Psoas muscle (tissue), 8 donors: ENCODE data around the gene OXTR. TPM values are rescaled to one million over a fixed set of nuclear protein-coding genes. Genes with fewer than 3 reads are reported as not detected.

Experiments used
- ATAC-seq, 4 donors: fragments of 200-7000 bp; cut with Tn5 transposase; one replicate each; pipeline ENCODE4 v1.9.1; 2020; ENCODE audit warnings: moderate library complexity in 3 of 4, mild to moderate bottlenecking in 2 of 4
- DNase-seq, 2 donors: peaks; one replicate each; pipeline ENCODE4 v3.0.0-alpha.2; 2020
- H3K27ac ChIP-seq: fragments of 200-600 bp; one replicate; pipeline ENCODE4 v1.8.0; 2022
- H3K27me3 ChIP-seq, 3 donors: fragments of 200-600 bp in 1 of 3; one replicate each; pipeline versions ENCODE4 v1.6.1 to v1.8.0; 2013 to 2022; ENCODE audit warnings: low read length in 2 of 3, mild to moderate bottlenecking in 2 of 3, moderate library complexity in 1 of 3; ENCODE audit not compliant: insufficient read depth in 3 of 3
- H3K36me3 ChIP-seq, 2 donors: fragments of 200-600 bp in 1 of 2; one replicate each; pipeline versions ENCODE4 v1.6.1 to v1.8.0; 2013 to 2022; ENCODE audit warnings: low read depth in 1 of 2, mild to moderate bottlenecking in 1 of 2, moderate library complexity in 1 of 2; ENCODE audit not compliant: insufficient read depth in 1 of 2
- H3K4me1 ChIP-seq: fragments of 200-600 bp; one replicate; pipeline ENCODE4 v1.8.0; 2022
- H3K4me3 ChIP-seq: fragments of 200-600 bp; one replicate; pipeline ENCODE4 v1.8.0; 2022; ENCODE audit warnings: mild to moderate bottlenecking
- H3K9me3 ChIP-seq: fragments of 200-600 bp; one replicate; pipeline ENCODE4 v1.8.0; 2022
- CTCF ChIP-seq: fragments of 200-600 bp; IDR thresholded peaks from one replicate; pipeline ENCODE4 v1.8.0; 2022; ENCODE audit warnings: antibody characterized with exemption
- WGBS, 3 donors: extraction: QIAGEN DNeasy Blood & Tissue Kit; methylation state at CpG; one replicate each; pipeline versions ENCODE4 v1.1.6 to v1.1.7; 2013; 5-methylcytosine and 5-hydroxymethylcytosine counted together
- intact Hi-C, 2 donors: fragments of 100-400 bp; cut with DNase I; formaldehyde crosslinking; loops; one replicate each; pipeline versions ENCODE4 v1.11.0 to v1.14.2; 2022
- polyA plus RNA-seq, 3 donors: library from polyadenylated mRNA; stranded (reverse); fragments of 200-250 nt; gene quantifications; one replicate each; pipeline ENCODE4 v1.2.3, GENCODE V29; 2013
- total RNA-seq, 4 donors: library from RNA; stranded (reverse); fragmentation: NEBNext Ultra II Directional in 2 of 4; extraction: Animal tissue kit (Norgen Biotek cat#: 25700) in 2 of 4; gene quantifications; one replicate each; pipeline versions ENCODE4 v1.2.1 to v1.2.4, GENCODE V29; 2021 to 2023
- donor health status: healthy with polysubstance abuse.
- donor health status: DM: no; HTN: no; CAD: no; lungs with moderate emphysema.
- donor health status: Bipolar disorder and iron deficiency.
- donor health status: healthy.
- donor health status: DM: yes; HTN: yes; CAD: no.
- donor health status: DM: no; HTN: no; CAD: no.
- donor health status: DM: no; HTN: no; CAD: no.
- donor health status: DM: yes; HTN: yes; CAD: no.

OXTR gene
- total and polyA plus RNA-seq, 7 donors = 0.09 to 0.38 (median 0.12) TPM; not detected in 2

- WGBS, 3 donors = 76 to 90% (median 87%) methylated on average over 5 of the region's 5 CpGs
- no peak overlapping the region for H3K27ac ChIP-seq
- H3K9me3 ChIP-seq = no peaks in the 10 kb centered on the region
- ATAC-seq (no peak), DNase-seq (no peak)
- no peak for TF ChIP-seq CTCF
- no peaks in the 10 kb centered on the region for H3K36me3 ChIP-seq
- no peak overlapping the region for H3K4me3 ChIP-seq
- H3K27me3 ChIP-seq = no peaks in the 10 kb centered on the region
- peaks cover 27% of the 10 kb centered on the region for H3K4me1 ChIP-seq
- intact Hi-C loops = loop anchor here in 1 of 2 donors (5.0 kb wide), 1 partner anchor 35 kb away; no protein-coding TSS in a partner anchor
These were observed 7.5 kb downstream of the OXTR start for GRCh38 chr3:8761866-8762265.

- intact Hi-C loops = loop anchor here in 1 of 2 donors (5.0 kb wide), 1 partner anchor 33 kb away; no protein-coding TSS in a partner anchor
- no peaks in the 10 kb centered on the region for H3K36me3 ChIP-seq
- no peak for TF ChIP-seq CTCF
These were observed 8.9 kb downstream of the OXTR start for GRCh38 chr3:8760506-8760905.

DNA sequence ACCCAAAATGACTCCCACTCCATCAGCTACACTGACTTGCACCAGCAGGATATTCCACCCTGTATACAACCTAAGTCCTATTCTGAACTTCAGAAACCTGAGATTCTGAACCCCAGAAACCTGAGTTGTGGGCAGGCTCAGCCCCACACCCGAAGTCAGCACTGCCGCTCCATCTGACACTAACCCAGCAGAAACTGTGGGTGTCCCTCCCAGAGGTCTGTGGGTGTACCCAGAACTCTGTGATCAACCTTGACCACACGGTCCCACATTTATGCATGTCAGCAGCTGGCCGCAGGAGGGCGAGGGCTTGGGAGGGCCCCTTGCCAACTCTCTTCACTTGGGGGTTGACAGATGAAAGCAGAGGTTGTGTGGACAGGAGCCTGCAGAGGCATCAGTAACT, 9.3 kb downstream of the OXTR start:
- no peak overlapping the region for H3K4me3 ChIP-seq
- ATAC-seq (no peak), DNase-seq (no peak)
- no peaks in the 10 kb centered on the region for H3K27me3 ChIP-seq
- no peak overlapping the region for H3K27ac ChIP-seq
- TF ChIP-seq CTCF = no peak
- H3K4me1 ChIP-seq = peaks cover 30% of the 10 kb centered on the region
- 60 to 84% (median 61%) methylated on average over 5 of the region's 5 CpGs for WGBS, 3 donors
- no peaks in the 10 kb centered on the region for H3K36me3 ChIP-seq
- H3K9me3 ChIP-seq = no peaks in the 10 kb centered on the region
- intact Hi-C loops = loop anchor here in 1 of 2 donors (5.0 kb wide), 1 partner anchor 33 kb away; no protein-coding TSS in a partner anchor

More at GRCh38 chr3:8760506-8760905, 8.9 kb downstream of the OXTR start:
- no peak overlapping the region for H3K27ac ChIP-seq
- no peaks in the 10 kb centered on the region for H3K9me3 ChIP-seq
- H3K4me3 ChIP-seq = no peak overlapping the region
- H3K4me1 ChIP-seq = peaks cover 30% of the 10 kb centered on the region
- ATAC-seq (no peak), DNase-seq (no peak)
- 63 to 77% (median 69%) methylated on average over 5 of the region's 5 CpGs for WGBS, 3 donors
- H3K27me3 ChIP-seq = no peaks in the 10 kb centered on the region

GRCh38 chr3:8759038-8759707, 10.2 kb downstream of the OXTR start:
- intact Hi-C loops = no loop called here
- Histone ChIP-seq H3K4me3 (no peak overlapping the region), H3K4me1 (peaks cover 30% of the 10 kb centered on the region), H3K27ac (peak overlapping the region; percentile 66), H3K36me3 (no peaks in the 10 kb centered on the region), H3K9me3 (no peaks in the 10 kb centered on the region), H3K27me3 (no peaks in the 10 kb centered on the region)
- no peak for TF ChIP-seq CTCF
- DNase-seq = no peak
- ATAC-seq = peak in 1 of 4 donors; percentile 45
- 57 to 75% (median 63%) methylated on average over 7 of the region's 7 CpGs for WGBS, 3 donors
